Prostate gland (tissue), 2 donors: ENCODE measurements around the gene GABBR2. TPM values are rescaled to one million over a fixed set of nuclear protein-coding genes. Genes with fewer than 3 reads are reported as not detected.

Source experiments
- DNase-seq: peaks from one replicate; pipeline ENCODE4 v3.0.0-alpha.2; 2019; ENCODE audit warnings: low spot score
- H3K27ac ChIP-seq, 2 donors: fragments of 200-600 bp; sonication (generic); 2 replicates each; pipeline ENCODE4 v1.5.1; 2017 to 2019
- H3K27me3 ChIP-seq: fragments of 200-600 bp; sonication (generic); replicated peaks from 2 replicates; pipeline ENCODE4 v1.5.1; 2019; ENCODE audit not compliant: insufficient read depth
- H3K36me3 ChIP-seq, 2 donors: fragments of 200-600 bp; sonication (generic); 1 replicate in 1 of 2; 2 replicates in 1 of 2; pipeline versions ENCODE4 v1.5.1 to v1.8.1; 2017 to 2019
- H3K4me1 ChIP-seq: fragments of 200-600 bp; sonication (generic); replicated peaks from 2 replicates; pipeline ENCODE4 v1.5.1; 2019
- H3K4me3 ChIP-seq, 2 donors: fragments of 200-600 bp; sonication (generic); 2 replicates each; pipeline ENCODE4 v1.5.1; 2017 to 2019
- H3K9me3 ChIP-seq: fragments of 200-600 bp; sonication (generic); 2 replicates; pipeline ENCODE4 v1.5.1; 2017
- POLR2A ChIP-seq: fragments of 450-650 bp; IDR thresholded peaks from one replicate; pipeline ENCODE4 v1.6.1; 2016; ENCODE audit warnings: antibody characterized with exemption, mild to moderate bottlenecking
- POLR2AphosphoS5 ChIP-seq: sonication (generic); formaldehyde crosslinking; IDR thresholded peaks from one replicate; pipeline ENCODE4 v1.6.1; 2017; ENCODE audit warnings: antibody characterized with exemption
- WGBS: methylation state at CpG from one replicate; pipeline ENCODE4 v1.1.5; 2018; 5-methylcytosine and 5-hydroxymethylcytosine counted together
- intact Hi-C: fragments of 100-400 bp; cut with DNase I; formaldehyde crosslinking; loops from one replicate; pipeline ENCODE4 v1.14.2; 2022
- total RNA-seq, 2 donors: library from RNA; depleted of rRNA; stranded (reverse); fragments of >200 nt; gene quantifications; one replicate each; pipeline ENCODE4 v1.1.0, GENCODE V29; 2016
- TF ChIP-seq, protein P1 (sequence below), 4 experiments: fragments of 200-600 bp in 2 of 4; fragments of 450-650 bp in 2 of 4; sonication (generic) in 2 of 4; IDR thresholded peaks; 1 replicate in 3 of 4; 2 replicates in 1 of 4; pipeline ENCODE4 v1.5.1; 2016 to 2019; ENCODE audit warnings: antibody characterized with exemption in 4 of 4, mild to moderate bottlenecking in 2 of 4, moderate library complexity in 2 of 4

GABBR2 gene
- total RNA-seq, 2 donors from 2014 or later: 0.97 TPM; not detected in 1

DNA sequence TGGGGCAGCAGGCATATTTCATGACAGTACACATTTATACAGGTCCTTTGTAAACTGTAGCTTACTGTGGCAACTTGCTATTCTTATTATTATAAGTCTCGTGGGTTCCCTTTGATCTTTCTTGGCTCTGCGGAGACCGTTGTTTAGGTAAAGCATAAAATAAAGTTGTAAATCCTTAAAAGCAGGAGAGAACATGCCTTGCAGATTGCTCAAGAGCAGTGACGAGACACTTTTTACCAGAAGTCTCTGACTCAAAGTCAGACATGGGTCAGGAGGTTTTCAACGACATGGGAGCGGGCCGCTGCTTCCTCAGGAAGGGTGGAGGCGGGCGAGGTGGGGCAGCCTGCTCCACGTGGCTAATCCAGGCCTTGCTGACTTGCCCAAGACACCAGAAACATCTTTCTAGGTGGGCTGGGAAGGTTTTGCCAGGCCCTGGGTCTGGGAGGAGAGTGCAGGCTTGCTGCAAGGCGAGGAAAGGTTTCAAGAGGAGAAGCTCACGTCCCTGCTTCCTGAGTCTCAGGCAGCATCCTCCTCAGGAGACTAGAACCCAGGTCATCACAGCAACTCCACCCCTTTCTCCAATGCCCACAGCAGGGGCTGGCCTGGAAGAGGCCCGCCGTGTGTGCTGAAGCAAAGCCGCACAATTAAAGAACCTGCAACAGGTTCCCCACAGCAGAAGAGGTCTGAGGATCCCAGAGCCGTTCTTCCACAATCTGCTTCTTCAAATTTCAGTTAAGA lies 459.8 kb downstream of the GABBR2 start:
- H3K4me1 ChIP-seq: peaks cover 15% of the 10 kb centered on the region
- no peaks in the 10 kb centered on the region for H3K9me3 ChIP-seq
- no peaks in the 10 kb centered on the region for H3K27me3 ChIP-seq
- H3K36me3 ChIP-seq: no peaks in the 10 kb centered on the region
- peak; percentile 90 for DNase-seq
- peak overlapping the region; percentile 71 to 84 for H3K27ac ChIP-seq
- 39% methylated on average over 16 of the region's 16 CpGs for WGBS
- H3K4me3 ChIP-seq: no peak overlapping the region
- intact Hi-C loops: no loop called here
- TF ChIP-seq, protein P1, sequence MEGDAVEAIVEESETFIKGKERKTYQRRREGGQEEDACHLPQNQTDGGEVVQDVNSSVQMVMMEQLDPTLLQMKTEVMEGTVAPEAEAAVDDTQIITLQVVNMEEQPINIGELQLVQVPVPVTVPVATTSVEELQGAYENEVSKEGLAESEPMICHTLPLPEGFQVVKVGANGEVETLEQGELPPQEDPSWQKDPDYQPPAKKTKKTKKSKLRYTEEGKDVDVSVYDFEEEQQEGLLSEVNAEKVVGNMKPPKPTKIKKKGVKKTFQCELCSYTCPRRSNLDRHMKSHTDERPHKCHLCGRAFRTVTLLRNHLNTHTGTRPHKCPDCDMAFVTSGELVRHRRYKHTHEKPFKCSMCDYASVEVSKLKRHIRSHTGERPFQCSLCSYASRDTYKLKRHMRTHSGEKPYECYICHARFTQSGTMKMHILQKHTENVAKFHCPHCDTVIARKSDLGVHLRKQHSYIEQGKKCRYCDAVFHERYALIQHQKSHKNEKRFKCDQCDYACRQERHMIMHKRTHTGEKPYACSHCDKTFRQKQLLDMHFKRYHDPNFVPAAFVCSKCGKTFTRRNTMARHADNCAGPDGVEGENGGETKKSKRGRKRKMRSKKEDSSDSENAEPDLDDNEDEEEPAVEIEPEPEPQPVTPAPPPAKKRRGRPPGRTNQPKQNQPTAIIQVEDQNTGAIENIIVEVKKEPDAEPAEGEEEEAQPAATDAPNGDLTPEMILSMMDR (IDR thresholded peaks at IDR 0.05): no peak
- peak; percentile 42 for TF ChIP-seq POLR2A
- peak; percentile 98 for TF ChIP-seq POLR2AphosphoS5

- no peaks in the 10 kb centered on the region for H3K36me3 ChIP-seq
- no peaks in the 10 kb centered on the region for H3K9me3 ChIP-seq
- DNase-seq: no peak
- TF ChIP-seq, protein P1 (IDR thresholded peaks at IDR 0.05): no peak
- TF ChIP-seq POLR2A (no peak), POLR2AphosphoS5 (no peak)
- WGBS: 49% methylated on average over 8 of the region's 8 CpGs
- no peaks in the 10 kb centered on the region for H3K27me3 ChIP-seq
- no peak overlapping the region for H3K4me3 ChIP-seq
- peak overlapping the region; percentile 71 to 84 for H3K27ac ChIP-seq
- intact Hi-C loops: no loop called here
- H3K4me1 ChIP-seq: peaks cover 15% of the 10 kb centered on the region
Measured at GRCh38 chr9:98247831-98248657, 460.7 kb downstream of the GABBR2 start.

DNA sequence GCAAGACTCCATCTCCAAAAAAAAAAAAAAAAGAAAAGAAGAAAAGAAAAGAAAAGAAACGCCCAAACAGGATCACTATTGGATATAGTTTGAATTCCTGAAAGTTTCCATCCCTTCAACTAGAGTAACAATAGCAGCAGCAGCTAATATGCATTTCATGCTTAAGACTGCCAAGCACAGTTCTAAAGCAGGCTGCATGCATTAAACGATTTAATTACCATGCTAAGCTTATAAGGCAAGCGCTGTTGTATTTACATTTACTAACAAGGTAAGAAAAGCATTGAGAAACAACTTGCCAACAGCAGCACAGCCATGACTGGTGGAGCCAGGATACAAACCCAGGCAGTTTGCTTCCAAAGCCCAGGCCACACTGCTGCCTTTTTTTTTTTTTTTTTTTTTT lies 466.3 kb downstream of the GABBR2 start:
- TF ChIP-seq POLR2A (no peak), POLR2AphosphoS5 (no peak)
- TF ChIP-seq, protein P1 (IDR thresholded peaks at IDR 0.05): no peak
- WGBS: 71% methylated on average over 3 of the region's 3 CpGs
- Histone ChIP-seq H3K4me3 (no peak overlapping the region), H3K27me3 (no peaks in the 10 kb centered on the region), H3K4me1 (no peaks in the 10 kb centered on the region), H3K9me3 (no peaks in the 10 kb centered on the region), H3K27ac (no peak overlapping the region), H3K36me3 (no peaks in the 10 kb centered on the region)
- intact Hi-C loops: no loop called here
- no peak for DNase-seq

- H3K36me3 ChIP-seq: no peaks in the 10 kb centered on the region
- no peak overlapping the region for H3K27ac ChIP-seq
- H3K27me3 ChIP-seq: no peaks in the 10 kb centered on the region
- H3K4me1 ChIP-seq: no peaks in the 10 kb centered on the region
- TF ChIP-seq POLR2A: no peak
- TF ChIP-seq POLR2AphosphoS5: no peak
- TF ChIP-seq, protein P1 (IDR thresholded peaks at IDR 0.05): no peak
- H3K9me3 ChIP-seq: no peaks in the 10 kb centered on the region
- DNase-seq: no peak
- H3K4me3 ChIP-seq: no peak overlapping the region
- WGBS: 88% methylated on average over 8 of the region's 8 CpGs
- intact Hi-C loops: no loop called here
Measured at GRCh38 chr9:98241357-98242300, 467.1 kb downstream of the GABBR2 start.
